SW 1271 (cell line): ENCODE data around the gene RPGR.

Experiments used
- DNase-seq, 2 experiments: peaks; one replicate each; lab custom pipeline; 2025; lab: John Stamatoyannopoulos, UW

Gene RPGR

GRCh38 chrX:38249965-38250364 is 77.3 kb downstream of the RPGR start:
- no peak for DNase-seq

GRCh38 chrX:38247051-38247450 is 80.3 kb downstream of the RPGR start:
- no peak for DNase-seq

- DNase-seq = no peak
Measured at GRCh38 chrX:38240541-38240940, 86.8 kb downstream of the RPGR start.

DNA sequence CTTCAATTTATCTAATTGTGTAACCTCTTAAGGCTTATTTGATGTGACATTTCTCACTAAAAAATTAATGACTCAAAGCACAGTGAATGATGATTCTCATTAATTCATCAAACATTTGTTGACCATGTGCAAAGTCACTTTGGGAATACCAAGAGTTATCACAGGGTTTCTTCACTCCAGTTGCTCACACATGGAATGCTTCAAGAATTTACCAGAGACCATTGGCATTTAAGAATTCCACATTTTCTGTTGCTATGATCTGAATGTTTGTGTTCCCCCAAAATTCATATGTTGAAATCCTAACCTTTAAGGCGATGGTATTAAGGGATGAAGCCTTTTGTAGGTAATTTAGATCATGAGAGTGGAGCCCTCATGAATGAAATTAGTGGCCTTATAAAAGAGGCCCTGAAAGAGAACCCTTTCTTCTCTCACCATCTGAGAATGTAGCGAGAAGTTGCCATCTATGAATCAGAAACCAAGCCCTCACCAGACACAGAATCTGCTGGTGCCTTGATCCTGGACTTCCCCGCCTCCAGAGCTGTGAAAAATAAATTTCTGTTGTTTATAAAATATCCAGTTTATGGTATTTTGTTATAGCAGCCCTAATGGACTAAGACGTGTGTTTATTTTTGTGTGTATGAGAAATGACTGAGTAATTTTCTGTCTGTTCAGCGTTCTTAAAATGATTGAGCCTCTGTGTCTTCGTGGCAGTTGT is 90.3 kb downstream of the RPGR start:
- DNase-seq = no peak

- no peak for DNase-seq
Measured at GRCh38 chrX:38233891-38234667, 93.2 kb downstream of the RPGR start.

GRCh38 chrX:38232079-38232686 is 95.1 kb downstream of the RPGR start:
- DNase-seq = no peak

- no peak for DNase-seq
Measured at GRCh38 chrX:38225093-38225492, 102.2 kb downstream of the RPGR start.

GRCh38 chrX:38224160-38224559 is 103.1 kb downstream of the RPGR start:
- DNase-seq = no peak

DNA sequence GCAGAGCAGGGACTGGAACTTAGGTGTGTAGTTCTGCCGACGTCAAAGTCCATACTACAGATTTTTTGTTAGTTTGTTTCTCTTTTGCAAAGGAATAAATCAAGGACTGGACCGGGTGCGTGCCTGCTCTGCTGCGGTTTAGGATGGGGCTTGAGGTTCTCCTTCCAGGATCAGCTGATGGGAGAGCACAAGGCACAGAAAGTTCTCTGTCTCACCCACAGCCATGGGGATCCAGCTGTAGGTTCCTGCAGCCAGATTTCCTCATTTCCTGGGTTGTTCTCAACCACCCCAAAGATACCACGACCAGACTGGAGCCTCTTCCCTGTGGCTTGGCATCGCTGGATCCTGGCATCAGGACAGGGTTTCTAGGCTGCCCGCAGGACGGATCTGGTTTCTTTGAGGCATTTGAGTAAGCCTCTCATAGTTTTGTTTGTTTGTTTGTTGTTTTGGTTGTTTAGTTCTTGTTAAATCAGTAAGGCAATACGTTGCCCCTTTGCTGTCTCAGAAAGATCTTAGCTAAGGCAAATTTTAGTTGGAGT is 105.8 kb downstream of the RPGR start:
- DNase-seq = no peak

DNA sequence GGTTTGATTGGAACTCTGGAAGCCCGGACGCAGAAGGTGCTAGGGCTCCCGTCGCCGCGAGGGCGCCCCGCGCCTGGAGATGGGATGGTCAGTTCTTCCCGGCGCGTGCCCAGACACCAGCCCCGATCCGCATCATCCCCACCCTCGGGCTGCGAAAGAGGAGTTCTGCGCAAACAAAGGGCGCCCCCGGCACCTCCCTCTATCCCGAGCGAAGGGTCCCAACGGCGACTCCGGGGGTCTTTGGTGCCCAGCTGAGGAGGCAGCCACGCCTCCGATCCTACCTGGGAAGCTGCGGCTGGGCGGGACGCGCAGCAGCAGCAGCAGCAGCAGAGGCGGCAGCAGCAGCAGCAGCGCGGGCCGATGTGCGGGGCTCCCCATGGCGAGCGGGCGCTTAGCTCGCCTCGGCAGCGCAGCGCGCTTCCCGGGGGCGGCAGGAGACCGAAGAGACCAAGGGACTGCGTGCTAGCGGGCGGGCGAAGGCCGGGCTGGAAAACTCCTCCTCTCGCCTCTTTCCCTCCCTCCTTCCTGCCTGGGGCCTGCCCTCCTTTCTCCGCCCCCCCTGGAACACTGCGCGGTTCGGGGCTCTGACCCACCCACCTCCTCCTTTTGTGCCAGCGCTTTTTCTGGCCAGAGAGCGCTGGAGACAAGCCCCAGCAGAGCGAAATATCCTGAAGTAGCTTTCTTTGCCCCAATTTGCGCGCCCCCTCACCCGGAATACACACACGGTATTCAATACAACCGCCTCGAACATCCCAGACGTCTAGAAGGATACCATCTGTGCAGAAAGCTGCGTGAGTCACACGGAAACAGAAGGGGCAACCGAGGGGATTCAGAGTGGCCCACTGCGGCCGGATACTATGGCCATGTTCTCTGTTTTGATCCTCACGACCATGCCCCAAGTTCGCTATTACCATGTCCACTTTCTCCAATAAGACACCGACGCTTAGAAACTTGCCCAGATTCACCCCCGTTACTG is 106.6 kb downstream of the RPGR start, which contains the start of gene SRPX:
Gene SRPX (minus strand): TSS at position 457 of the 976 bp plus-strand sequence. CDS start 79 bp downstream, at position 378.
- DNase-seq = no peak

- DNase-seq = peak in 1 of 2 experiments; percentile 29
Measured at GRCh38 chrX:38220024-38220414, 107.3 kb downstream of the RPGR start.
